GM12873 (cell line): ENCODE results near the gene RNF217.

Source experiments
- CTCF ChIP-seq: IDR thresholded peaks from 2 replicates; pipeline ENCODE4 v1.5.1; 2012; ENCODE audit warnings: low read depth, mild to moderate bottlenecking, moderate library complexity, low read length, control low read depth; ENCODE audit not compliant: insufficient read depth; ENCODE audit errors: missing control alignments

Gene RNF217

GRCh38 chr6:125073071-125073470 lies 110.8 kb downstream of the RNF217 start:
- no peak for TF ChIP-seq CTCF

GRCh38 chr6:125074120-125074519 lies 111.9 kb downstream of the RNF217 start:
- no peak for TF ChIP-seq CTCF

- no peak for TF ChIP-seq CTCF
Observed at GRCh38 chr6:125075741-125076481, 113.7 kb downstream of the RNF217 start.

GRCh38 chr6:125076482-125076742 lies 114.2 kb downstream of the RNF217 start:
- no peak for TF ChIP-seq CTCF

- no peak for TF ChIP-seq CTCF
Observed at GRCh38 chr6:125077453-125077852, 115.2 kb downstream of the RNF217 start.

- TF ChIP-seq CTCF, result no peak
Observed at GRCh38 chr6:125078602-125079321, 116.5 kb downstream of the RNF217 start.

GRCh38 chr6:125082908-125083683 lies 120.9 kb downstream of the RNF217 start:
- TF ChIP-seq CTCF, result no peak
